ENCODE measurements around the gene CPNE1. TPM values are rescaled to one million over a fixed set of nuclear protein-coding genes. Genes with fewer than 3 reads are reported as not detected.

The CPNE1 gene
- total RNA-seq, 2 experiments from 2014 or later, result 261 to 281 TPM

DNA sequence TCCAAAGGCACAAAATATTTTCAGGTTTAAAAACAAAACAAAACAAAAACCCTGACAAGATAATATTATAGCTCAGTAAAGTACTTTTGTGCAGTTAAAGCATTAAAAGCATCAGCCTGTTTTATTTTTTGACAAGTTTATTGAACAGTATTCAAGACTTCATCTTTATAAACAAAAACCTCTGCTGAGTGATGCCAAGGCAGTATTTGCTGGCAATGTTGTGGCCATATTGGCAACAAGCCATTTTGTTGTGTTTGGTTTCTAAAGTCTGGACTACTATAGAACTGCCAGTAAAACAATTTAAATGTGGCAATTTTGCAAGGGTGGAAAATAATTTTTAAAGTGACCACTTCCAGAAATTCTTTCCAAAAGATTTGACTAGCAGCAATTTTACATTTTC is 15.9 kb downstream of the CPNE1 start:
- DNase-seq, result no peak
- H3K9me3 Mint-ChIP-seq, result no peaks in the 10 kb centered on the region
- no peaks in the 10 kb centered on the region for H3K27me3 Mint-ChIP-seq (ENCODE audit: low read depth)
- H3K36me3 Mint-ChIP-seq (ENCODE audit: low read depth), result peaks cover 15% of the 10 kb centered on the region
- H3K27ac Mint-ChIP-seq, result peak overlapping the region; percentile 5
- H3K4me3 Mint-ChIP-seq, result no peak overlapping the region
- intact Hi-C loops (cut with micrococcal nuclease), result no loop called here
- CTCF ChIA-PET, result interaction anchor here (0.6 to 1.7 kb wide), 3 partner anchors 9 to 39 kb away, joined by 3 to 4 read pairs (median 4); no protein-coding TSS in a partner anchor
- peaks cover 75% of the 10 kb centered on the region for H3K4me1 Mint-ChIP-seq (ENCODE audit: low read depth)

DNA sequence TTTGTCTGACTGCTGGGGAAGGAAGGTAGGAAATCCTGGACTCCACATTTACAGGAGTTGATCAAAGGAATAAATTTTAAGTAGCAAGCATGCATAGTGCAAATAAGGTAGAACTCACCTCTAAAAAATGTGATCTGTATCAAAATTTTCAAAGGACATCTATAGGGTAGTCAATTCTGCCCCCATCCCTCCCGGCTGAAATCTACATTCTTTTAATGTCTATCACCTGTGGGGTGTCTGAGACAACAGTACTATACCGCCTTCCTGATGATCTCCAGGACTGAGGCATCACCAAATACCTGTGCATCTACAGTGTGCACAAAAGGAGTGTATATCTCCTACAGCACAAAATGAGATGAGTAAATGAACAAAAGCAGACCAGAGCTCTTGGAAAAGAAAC is 19.9 kb downstream of the CPNE1 start:
- peaks cover 7% of the 10 kb centered on the region for H3K36me3 Mint-ChIP-seq (ENCODE audit: low read depth)

DNA sequence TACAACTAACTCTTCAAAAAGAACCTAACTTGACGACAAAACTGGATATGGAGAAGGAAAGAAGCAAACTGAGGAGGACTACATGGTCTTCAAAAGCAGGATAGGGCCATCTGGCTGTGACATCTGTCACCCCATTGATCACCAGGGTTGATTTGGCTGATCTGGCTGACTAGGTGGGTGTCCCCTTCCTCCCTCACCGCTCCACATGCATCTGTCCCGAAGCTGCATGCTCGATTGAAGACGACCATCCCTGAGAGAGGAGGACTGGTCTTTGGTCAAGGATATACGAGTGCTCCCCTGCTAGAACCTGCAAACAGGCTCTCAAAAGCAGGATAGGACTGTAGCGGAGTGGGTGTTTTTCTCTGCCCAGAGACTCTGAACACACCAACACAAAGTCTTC is 21.7 kb downstream of the CPNE1 start:
- H3K9me3 Mint-ChIP-seq, result no peaks in the 10 kb centered on the region
- no peak overlapping the region for H3K4me3 Mint-ChIP-seq
- intact Hi-C loops (cut with micrococcal nuclease), result no loop called here
- CTCF ChIA-PET, result no interaction called here
- peaks cover 1% of the 10 kb centered on the region for H3K36me3 Mint-ChIP-seq (ENCODE audit: low read depth)
- H3K27ac Mint-ChIP-seq, result no peak overlapping the region
- DNase-seq, result no peak
- no peaks in the 10 kb centered on the region for H3K27me3 Mint-ChIP-seq (ENCODE audit: low read depth)
- peaks cover 76% of the 10 kb centered on the region for H3K4me1 Mint-ChIP-seq (ENCODE audit: low read depth)

More for the DNA sequence above, 19.9 kb downstream of the CPNE1 start:
- intact Hi-C loops (cut with micrococcal nuclease), result no loop called here
- CTCF ChIA-PET, result no interaction called here
- H3K9me3 Mint-ChIP-seq, result no peaks in the 10 kb centered on the region
- no peaks in the 10 kb centered on the region for H3K27me3 Mint-ChIP-seq (ENCODE audit: low read depth)
- peaks cover 86% of the 10 kb centered on the region for H3K4me1 Mint-ChIP-seq (ENCODE audit: low read depth)
- no peak for DNase-seq
- no peak overlapping the region for H3K4me3 Mint-ChIP-seq
- no peak overlapping the region for H3K27ac Mint-ChIP-seq

- H3K9me3 Mint-ChIP-seq, result no peaks in the 10 kb centered on the region
- no peak for DNase-seq
- H3K27ac Mint-ChIP-seq, result no peak overlapping the region
- peaks cover 73% of the 10 kb centered on the region for H3K4me1 Mint-ChIP-seq (ENCODE audit: low read depth)
- H3K27me3 Mint-ChIP-seq (ENCODE audit: low read depth), result no peaks in the 10 kb centered on the region
- CTCF ChIA-PET, result interaction anchor here (1.1 to 1.4 kb wide), 2 partner anchors 13 to 23 kb away, joined by 3 to 5 read pairs; no protein-coding TSS in a partner anchor
- no peak overlapping the region for H3K4me3 Mint-ChIP-seq
- H3K36me3 Mint-ChIP-seq (ENCODE audit: low read depth), result no peaks in the 10 kb centered on the region
- intact Hi-C loops (cut with micrococcal nuclease), result no loop called here
These were observed 23.0 kb downstream of the CPNE1 start for GRCh38 chr20:35641743-35642142.

DNA sequence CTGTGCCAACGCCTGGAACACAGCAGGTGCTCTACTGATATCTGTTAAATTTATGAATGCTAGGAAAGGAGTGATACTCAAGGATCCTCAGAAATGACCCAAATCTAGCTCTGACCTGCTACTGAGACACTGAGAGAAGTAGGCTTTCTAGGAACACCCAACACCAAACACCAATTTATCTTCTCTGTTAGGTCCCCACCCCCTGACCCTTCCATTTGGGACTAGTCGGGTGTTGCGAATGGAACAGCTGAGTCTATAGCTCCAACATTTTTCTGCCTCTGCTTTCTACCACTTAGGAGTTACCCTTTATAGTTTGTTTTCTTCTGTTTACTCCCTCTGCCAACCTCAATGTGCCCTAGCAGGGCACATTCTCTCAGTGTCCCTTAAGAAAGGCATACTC is 24.0 kb downstream of the CPNE1 start:
- no peaks in the 10 kb centered on the region for H3K36me3 Mint-ChIP-seq (ENCODE audit: low read depth)
- no peak overlapping the region for H3K27ac Mint-ChIP-seq
- H3K27me3 Mint-ChIP-seq (ENCODE audit: low read depth), result no peaks in the 10 kb centered on the region
- no peak overlapping the region for H3K4me3 Mint-ChIP-seq
- peaks cover 70% of the 10 kb centered on the region for H3K4me1 Mint-ChIP-seq (ENCODE audit: low read depth)
- intact Hi-C loops (cut with micrococcal nuclease), result no loop called here
- H3K9me3 Mint-ChIP-seq, result no peaks in the 10 kb centered on the region
- CTCF ChIA-PET, result interaction anchor here (1.1 kb wide), 1 partner anchor 22 kb away, joined by 5 read pairs; no protein-coding TSS in a partner anchor
- no peak for DNase-seq

GRCh38 chr20:35638751-35639150 is 25.9 kb downstream of the CPNE1 start:
- H3K9me3 Mint-ChIP-seq, result no peaks in the 10 kb centered on the region
- no peaks in the 10 kb centered on the region for H3K36me3 Mint-ChIP-seq (ENCODE audit: low read depth)
- CTCF ChIA-PET, result interaction anchor here (0.7 to 1.5 kb wide), 2 partner anchors 20 to 748 kb away, joined by 3 to 5 read pairs; no protein-coding TSS in a partner anchor
- H3K27ac Mint-ChIP-seq, result no peak overlapping the region
- intact Hi-C loops (cut with micrococcal nuclease), result no loop called here
- H3K27me3 Mint-ChIP-seq (ENCODE audit: low read depth), result no peaks in the 10 kb centered on the region
- H3K4me1 Mint-ChIP-seq (ENCODE audit: low read depth), result peaks cover 59% of the 10 kb centered on the region
- no peak for DNase-seq
- no peak overlapping the region for H3K4me3 Mint-ChIP-seq

- H3K27ac Mint-ChIP-seq, result no peak overlapping the region
- H3K36me3 Mint-ChIP-seq (ENCODE audit: low read depth), result no peaks in the 10 kb centered on the region
- intact Hi-C loops (cut with micrococcal nuclease), result no loop called here
- peaks cover 46% of the 10 kb centered on the region for H3K4me1 Mint-ChIP-seq (ENCODE audit: low read depth)
- no peaks in the 10 kb centered on the region for H3K27me3 Mint-ChIP-seq (ENCODE audit: low read depth)
- no peaks in the 10 kb centered on the region for H3K9me3 Mint-ChIP-seq
- DNase-seq, result no peak
- CTCF ChIA-PET, result interaction anchor here (1.5 kb wide), 1 partner anchor 18 kb away, joined by 5 read pairs; no protein-coding TSS in a partner anchor
- H3K4me3 Mint-ChIP-seq, result no peak overlapping the region
These were observed 27.4 kb downstream of the CPNE1 start for GRCh38 chr20:35637276-35637675.

DNA sequence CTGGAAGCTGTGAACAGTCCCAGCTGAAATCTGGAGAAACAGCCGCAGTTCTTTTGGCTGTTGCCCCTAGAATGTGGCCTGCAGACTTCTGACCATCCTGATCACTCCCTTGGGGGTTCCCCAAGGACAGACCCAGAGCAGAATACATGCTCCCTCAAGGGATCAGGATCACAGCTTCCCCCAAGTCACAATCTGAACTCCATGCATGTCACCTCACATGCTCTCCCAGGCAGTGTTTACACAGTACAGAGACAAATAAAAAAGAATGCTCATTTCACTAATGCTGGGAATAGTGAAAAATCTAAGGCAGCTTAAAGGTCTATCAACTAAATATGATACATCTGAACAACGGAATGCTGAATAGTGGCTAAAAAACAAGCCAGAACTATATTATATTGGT is 28.6 kb downstream of the CPNE1 start:
- Mint-ChIP-seq H3K9me3 (no peaks in the 10 kb centered on the region), H3K27me3 (ENCODE audit: low read depth) (no peaks in the 10 kb centered on the region), H3K4me3 (no peak overlapping the region), H3K27ac (no peak overlapping the region), H3K4me1 (ENCODE audit: low read depth) (peaks cover 37% of the 10 kb centered on the region), H3K36me3 (ENCODE audit: low read depth) (peaks cover 3% of the 10 kb centered on the region)
- no peak for DNase-seq
- intact Hi-C loops (cut with micrococcal nuclease), result no loop called here
- CTCF ChIA-PET, result interaction anchor here (0.6 to 0.8 kb wide), 2 partner anchors 16 to 318 kb away, joined by 3 to 4 read pairs; partner anchors contain the start of gene SCAND1

DNA sequence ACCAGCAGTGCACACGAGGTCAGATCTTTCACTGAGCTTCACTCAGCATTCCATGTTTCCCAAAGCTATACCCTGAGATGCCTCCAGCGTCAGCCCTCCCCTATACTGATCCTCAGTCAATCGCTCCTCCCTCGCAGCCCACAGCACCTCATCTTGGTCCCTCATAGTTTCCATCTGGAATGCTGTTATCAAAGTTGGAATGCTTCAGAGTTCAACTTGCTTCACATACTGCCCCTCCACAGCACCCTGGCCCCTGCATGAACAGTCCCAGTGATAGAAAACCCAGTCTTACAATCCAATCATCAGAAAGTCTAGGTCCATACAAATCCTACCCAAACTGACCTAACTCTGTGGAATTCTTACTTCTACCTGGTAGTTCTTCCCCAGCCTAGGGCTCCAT is 29.0 kb downstream of the CPNE1 start:
- CTCF ChIA-PET, result interaction anchor here (0.6 kb wide), 1 partner anchor 16 kb away, joined by 3 read pairs; no protein-coding TSS in a partner anchor
- Mint-ChIP-seq H3K4me1 (ENCODE audit: low read depth) (peaks cover 32% of the 10 kb centered on the region), H3K9me3 (no peaks in the 10 kb centered on the region), H3K36me3 (ENCODE audit: low read depth) (peaks cover 3% of the 10 kb centered on the region), H3K27me3 (ENCODE audit: low read depth) (no peaks in the 10 kb centered on the region), H3K4me3 (no peak overlapping the region), H3K27ac (peak overlapping the region; percentile 14)
- intact Hi-C loops (cut with micrococcal nuclease), result no loop called here
- no peak for DNase-seq

DNA sequence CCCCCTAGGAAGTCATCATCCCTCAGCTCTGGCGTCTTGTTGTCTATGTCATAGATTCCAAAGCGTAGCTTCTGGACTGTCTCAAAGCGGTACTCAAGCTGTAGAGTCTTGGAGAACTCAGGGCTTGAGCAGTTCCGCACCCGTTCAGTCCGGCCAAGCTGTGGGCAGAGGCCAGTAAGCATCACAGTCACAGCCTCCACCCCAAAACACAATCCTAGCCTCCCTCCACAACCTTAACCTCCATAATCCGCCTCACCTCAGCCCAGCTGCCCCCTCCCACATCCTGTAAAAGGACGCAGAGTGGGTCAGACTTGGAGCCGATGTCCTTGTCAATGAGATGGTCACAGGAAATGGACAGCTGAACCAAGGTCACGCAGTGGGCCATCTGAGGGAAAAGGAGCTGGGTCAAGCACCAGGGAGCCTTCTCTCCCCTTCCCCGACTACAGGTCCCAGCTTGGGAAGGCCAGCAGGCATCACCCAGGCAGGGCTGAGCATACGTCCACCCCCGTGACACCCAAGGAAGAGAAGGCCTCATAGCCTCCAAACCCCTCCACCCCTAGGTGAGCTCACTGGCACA is 32.1 kb downstream of the CPNE1 start:
- Mint-ChIP-seq H3K4me3 (no peak overlapping the region), H3K9me3 (no peaks in the 10 kb centered on the region), H3K27ac (no peak overlapping the region), H3K4me1 (ENCODE audit: low read depth) (peaks cover 17% of the 10 kb centered on the region), H3K36me3 (ENCODE audit: low read depth) (peaks cover 12% of the 10 kb centered on the region), H3K27me3 (ENCODE audit: low read depth) (no peaks in the 10 kb centered on the region)
- DNase-seq, result no peak
- CTCF ChIA-PET, result interaction anchor here (1.7 kb wide), 1 partner anchor 12 kb away, joined by 7 read pairs; no protein-coding TSS in a partner anchor
- intact Hi-C loops (cut with micrococcal nuclease), result no loop called here

DNA sequence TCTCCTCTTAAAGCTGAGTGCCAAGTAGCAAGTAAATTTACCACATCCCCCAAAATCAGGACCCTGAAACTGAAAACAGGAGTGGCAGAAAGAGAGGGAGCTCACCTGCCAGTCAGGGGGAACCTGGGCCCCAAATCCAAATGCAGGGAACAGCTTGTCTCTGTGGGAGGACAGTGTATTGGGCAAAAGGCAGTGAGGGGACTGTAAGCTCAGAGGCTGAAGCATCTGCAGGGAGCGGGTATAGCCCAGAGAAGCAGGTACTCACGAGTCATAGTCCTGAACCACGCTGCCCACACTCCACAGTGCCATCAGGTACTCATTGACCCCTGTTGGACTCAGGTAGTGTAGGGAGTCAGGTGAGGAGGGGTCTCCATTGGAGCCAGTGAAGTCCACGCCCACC is 34.1 kb downstream of the CPNE1 start:
- H3K27ac Mint-ChIP-seq, result no peak overlapping the region
- no peaks in the 10 kb centered on the region for H3K27me3 Mint-ChIP-seq (ENCODE audit: low read depth)
- no peak for DNase-seq
- intact Hi-C loops (cut with micrococcal nuclease), result no loop called here
- CTCF ChIA-PET, result interaction anchor here (1.2 to 1.6 kb wide), 2 partner anchors 11 to 52 kb away, joined by 3 to 7 read pairs; no protein-coding TSS in a partner anchor
- H3K9me3 Mint-ChIP-seq, result no peaks in the 10 kb centered on the region
- no peak overlapping the region for H3K4me3 Mint-ChIP-seq
- H3K36me3 Mint-ChIP-seq (ENCODE audit: low read depth), result peaks cover 28% of the 10 kb centered on the region
- H3K4me1 Mint-ChIP-seq (ENCODE audit: low read depth), result peaks cover 6% of the 10 kb centered on the region

- Mint-ChIP-seq H3K4me1 (ENCODE audit: low read depth) (no peaks in the 10 kb centered on the region), H3K4me3 (no peak overlapping the region), H3K9me3 (no peaks in the 10 kb centered on the region), H3K27ac (no peak overlapping the region), H3K36me3 (ENCODE audit: low read depth) (peaks cover 34% of the 10 kb centered on the region), H3K27me3 (ENCODE audit: low read depth) (no peaks in the 10 kb centered on the region)
- intact Hi-C loops (cut with micrococcal nuclease), result no loop called here
- CTCF ChIA-PET, result interaction anchor here (0.7 to 1.6 kb wide), 4 partner anchors 10 to 183 kb away, joined by 3 to 7 read pairs (median 4); no protein-coding TSS in a partner anchor
- no peak for DNase-seq
These were observed 35.1 kb downstream of the CPNE1 start for GRCh38 chr20:35629427-35630145.
